Measurements from ENCODE around the gene S1PR3.

- TF ChIP-seq CTCF (IDR thresholded peaks at IDR 0.05) (no peak), ZFX (IDR thresholded peaks at IDR 0.05; ENCODE audit: borderline replicate concordance) (no peak)
Observed at GRCh38 chr9:88949961-88950340, 41.3 kb upstream of the S1PR3 start.

All from 22Rv1 (cell line).